H9 (cell line): Measurements from ENCODE around the gene RAB17. TPM values are rescaled to one million over a fixed set of nuclear protein-coding genes. Genes with fewer than 3 reads are reported as not detected.

Source experiments
- DNase-seq: peaks from one replicate; pipeline ENCODE4 v3.0.0-alpha.2; 2017
- H2AFZ ChIP-seq: one replicate; pipeline ENCODE4 v1.6.1; 2013; ENCODE audit warnings: mild to moderate bottlenecking, low read length, control low read depth, moderate library complexity
- H2AK5ac ChIP-seq: 2 replicates; pipeline ENCODE4 v1.6.1; 2013; ENCODE audit warnings: low read length, control low read depth, mixed read lengths; ENCODE audit not compliant: insufficient read length
- H2BK120ac ChIP-seq: one replicate; pipeline ENCODE4 v1.6.1; 2013; ENCODE audit warnings: low read depth, mild to moderate bottlenecking, low read length, control low read depth, inconsistent platforms; ENCODE audit not compliant: poor library complexity, severe bottlenecking
- H2BK12ac ChIP-seq: 2 replicates; pipeline ENCODE4 v1.6.1; 2013; ENCODE audit warnings: low read length, control low read depth, mixed read lengths, low read depth; ENCODE audit not compliant: insufficient read length
- H2BK15ac ChIP-seq: 2 replicates; pipeline ENCODE4 v1.6.1; 2013; ENCODE audit warnings: low read depth, low read length, control low read depth
- H2BK20ac ChIP-seq: one replicate; pipeline ENCODE4 v1.6.1; 2013; ENCODE audit warnings: low read depth, mild to moderate bottlenecking, low read length, control low read depth, inconsistent platforms; ENCODE audit not compliant: poor library complexity, severe bottlenecking
- H2BK5ac ChIP-seq: 2 replicates; pipeline ENCODE4 v1.6.1; 2013; ENCODE audit warnings: low read length, control low read depth, mixed read lengths; ENCODE audit not compliant: insufficient read length
- H3K14ac ChIP-seq: 2 replicates; pipeline ENCODE4 v1.6.1; 2013; ENCODE audit warnings: low read length, control low read depth; ENCODE audit not compliant: insufficient read depth
- H3K18ac ChIP-seq: 2 replicates; pipeline ENCODE4 v1.6.1; 2013; ENCODE audit warnings: low read depth, mild to moderate bottlenecking, mixed read lengths, low read length, control low read depth; ENCODE audit not compliant: insufficient read length
- H3K23ac ChIP-seq: 2 replicates; pipeline ENCODE4 v1.6.1; 2013; ENCODE audit warnings: low read length, control low read depth, mixed read lengths, low read depth; ENCODE audit not compliant: insufficient read length
- H3K23me2 ChIP-seq: 2 replicates; pipeline ENCODE4 v1.6.1; 2013; ENCODE audit warnings: low read depth, mild to moderate bottlenecking, mixed read lengths, low read length, control low read depth; ENCODE audit not compliant: insufficient read length, poor library complexity, severe bottlenecking
- H3K27ac ChIP-seq: 2 replicates; pipeline ENCODE4 v1.5.1; 2013; ENCODE audit warnings: low read length, control low read depth, mixed read lengths, low read depth; ENCODE audit not compliant: insufficient read length
- H3K27me3 ChIP-seq: 2 replicates; pipeline ENCODE4 v1.6.1; 2013; ENCODE audit warnings: low read length, control low read depth, inconsistent platforms; ENCODE audit not compliant: insufficient read depth
- H3K4ac ChIP-seq: 2 replicates; pipeline ENCODE4 v1.6.1; 2013; ENCODE audit warnings: low read depth, mild to moderate bottlenecking, control low read depth, inconsistent platforms, low read length, moderate library complexity
- H3K4me1 ChIP-seq: 2 replicates; pipeline ENCODE4 v1.6.1; 2013; ENCODE audit warnings: low read length, control low read depth, inconsistent platforms; ENCODE audit not compliant: insufficient read depth
- H3K4me2 ChIP-seq: 2 replicates; pipeline ENCODE4 v1.6.1; 2013; ENCODE audit warnings: low read length, control low read depth, mixed read lengths; ENCODE audit not compliant: insufficient read length, insufficient read depth
- H3K56ac ChIP-seq: 2 replicates; pipeline ENCODE4 v1.6.1; 2013; ENCODE audit warnings: low read depth, mild to moderate bottlenecking, mixed read lengths, low read length, control low read depth; ENCODE audit not compliant: insufficient read length
- H3K79me1 ChIP-seq: 2 replicates; pipeline ENCODE4 v1.6.1; 2013; ENCODE audit warnings: low read depth, mild to moderate bottlenecking, moderate library complexity, low read length, control low read depth, inconsistent platforms; ENCODE audit not compliant: insufficient read depth, poor library complexity, severe bottlenecking
- H3K79me2 ChIP-seq: 2 replicates; pipeline ENCODE4 v1.6.1; 2013; ENCODE audit warnings: low read length, control low read depth, inconsistent platforms; ENCODE audit not compliant: insufficient read depth
- H3K9ac ChIP-seq: 2 replicates; pipeline ENCODE4 v1.6.1; 2013; ENCODE audit warnings: low read length, control low read depth, mixed read lengths; ENCODE audit not compliant: insufficient read length; ENCODE audit errors: extremely low read depth
- H3K9me3 ChIP-seq: one replicate; pipeline ENCODE4 v1.6.1; 2013; ENCODE audit warnings: low read depth, low read length, inconsistent platforms; ENCODE audit not compliant: control insufficient read depth
- H3T11ph ChIP-seq: one replicate; pipeline ENCODE4 v1.6.1; 2013; ENCODE audit warnings: mild to moderate bottlenecking, low read length, control low read depth, inconsistent platforms
- H4K20me1 ChIP-seq: one replicate; pipeline ENCODE4 v1.6.1; 2013; ENCODE audit not compliant: control insufficient read depth, insufficient read length, insufficient read depth
- H4K5ac ChIP-seq: 2 replicates; pipeline ENCODE4 v1.6.1; 2013; ENCODE audit warnings: low read depth, mild to moderate bottlenecking, mixed read lengths, low read length, control low read depth; ENCODE audit not compliant: insufficient read length
- H4K8ac ChIP-seq: replicated peaks from 2 replicates; pipeline ENCODE4 v1.6.1; 2013; ENCODE audit warnings: low read length, control low read depth, mixed read lengths, low read depth; ENCODE audit not compliant: insufficient read length
- H4K91ac ChIP-seq: 2 replicates; pipeline ENCODE4 v1.6.1; 2013; ENCODE audit warnings: low read depth, mild to moderate bottlenecking, moderate library complexity, mixed read lengths, low read length, control low read depth; ENCODE audit not compliant: insufficient read length
- H3K27ac Mint-ChIP-seq, 3 experiments: 2 replicates in 2 of 3; 3 replicates in 1 of 3; pipeline ENCODE4 v1.8.0; 2020 to 2021; ENCODE audit warnings: mixed read lengths in 3 of 3, mild to moderate bottlenecking in 1 of 3, moderate library complexity in 1 of 3
- H3K27me3 Mint-ChIP-seq: 2 replicates; pipeline ENCODE4 v1.8.0; 2021; ENCODE audit warnings: low read depth, mild to moderate bottlenecking, moderate library complexity, mixed read lengths
- H3K36me3 Mint-ChIP-seq, 3 experiments: 2 replicates in 2 of 3; 3 replicates in 1 of 3; pipeline ENCODE4 v1.8.0; 2020 to 2021; ENCODE audit warnings: low read depth in 3 of 3, mixed read lengths in 3 of 3; ENCODE audit not compliant: insufficient read depth in 1 of 3
- H3K4me1 Mint-ChIP-seq, 2 experiments: 2 replicates each; pipeline ENCODE4 v1.8.0; 2020; ENCODE audit warnings: mixed read lengths in 2 of 2
- H3K4me3 Mint-ChIP-seq, 2 experiments: 2 replicates in 1 of 2; 3 replicates in 1 of 2; pipeline ENCODE4 v1.8.0; 2020 to 2021; ENCODE audit warnings: mild to moderate bottlenecking in 2 of 2, mixed read lengths in 2 of 2, moderate library complexity in 1 of 2
- H3K9me3 Mint-ChIP-seq, 2 experiments: 2 replicates in 1 of 2; 3 replicates in 1 of 2; pipeline ENCODE4 v1.8.0; 2020; ENCODE audit warnings: mild to moderate bottlenecking in 2 of 2, mixed read lengths in 2 of 2, moderate library complexity in 1 of 2
- CTCF ChIP-seq: fragments of 200-600 bp; sonication (generic); conservative IDR thresholded peaks from 3 replicates; pipeline ENCODE4 v1.8.0; 2021; ENCODE audit warnings: antibody characterized with exemption, mild to moderate bottlenecking
- WGBS: extraction: QIAGEN DNeasy Blood & Tissue Kit; methylation state at CpG from one replicate; pipeline ENCODE4 v1.1.7; 2013; ENCODE audit warnings: missing lambda C conversion rate, low lambda C conversion rate, mixed read lengths; ENCODE audit not compliant: insufficient read length; ENCODE audit errors: extremely low coverage; 5-methylcytosine and 5-hydroxymethylcytosine counted together
- total RNA-seq: library from RNA; stranded (reverse); gene quantifications from 2 replicates; pipeline ENCODE4 v1.2.1, GENCODE V29; 2021

RAB17 gene
- total RNA-seq, 1 experiment from 2014 or later: 31.9 TPM

- Histone ChIP-seq H4K5ac (no peak overlapping the region), H3K56ac (no peak overlapping the region), H3K14ac (no peak overlapping the region), H3K27ac (no peak overlapping the region), H2BK12ac (no peak overlapping the region), H3K9ac (no peak overlapping the region), H3K4ac (no peak overlapping the region), H2BK15ac (no peak overlapping the region), H4K91ac (no peak overlapping the region), H4K20me1 (no peaks in the 10 kb centered on the region), H3K4me1 (no peaks in the 10 kb centered on the region; the same call in 1 of the 2 replicates), H3K23me2 (no peaks in the 10 kb centered on the region), H2AFZ (no peak overlapping the region), H3T11ph (no peak overlapping the region), H3K9me3 (no peaks in the 10 kb centered on the region), H2BK5ac (no peak overlapping the region), H3K79me2 (no peaks in the 10 kb centered on the region), H3K4me2 (no peak overlapping the region), H2AK5ac (no peak overlapping the region), H3K18ac (no peak overlapping the region), H2BK120ac (no peak overlapping the region), H3K27me3 (no peaks in the 10 kb centered on the region), H3K79me1 (no peaks in the 10 kb centered on the region), H2BK20ac (no peak overlapping the region), H3K23ac (no peak overlapping the region), H4K8ac (no peak overlapping the region)
- H3K9me3 Mint-ChIP-seq: peaks cover 0 to 3% of the 10 kb centered on the region in 2 experiments; a peak in 1 of 5 replicates
- no peaks in the 10 kb centered on the region; a peak in 1 of 7 replicates for H3K36me3 Mint-ChIP-seq
- no CpG with 5 or more reads among the region's 8 CpGs for WGBS
- H3K27me3 Mint-ChIP-seq: no peaks in the 10 kb centered on the region; the same call in 1 of the 2 replicates
- no peak overlapping the region for H3K4me3 Mint-ChIP-seq
- peaks cover 2% of the 10 kb centered on the region in 2 experiments; a peak in 2 of 4 replicates for H3K4me1 Mint-ChIP-seq
- no peak for TF ChIP-seq CTCF
- DNase-seq: no peak
- peak overlapping the region in 1 of 3 experiments; percentile 60; a peak in 1 of 7 replicates for H3K27ac Mint-ChIP-seq
Observed at GRCh38 chr2:237546040-237546875, 44.3 kb downstream of the RAB17 start.
